OCI-LY7 (cell line): Measurements from ENCODE around the gene AFMID. TPM values are rescaled to one million over a fixed set of nuclear protein-coding genes. Genes with fewer than 3 reads are reported as not detected.
"Not testable (repeated sequence)": the region's sequence is repeated elsewhere in the genome, so short reads cannot be mapped to it uniquely, and the experiment has no call there.

Experiments used
- BruUV-seq: library from RNA; stranded (reverse); fragments of 400-500 nt; replicated peaks from 2 replicates; lab custom pipeline; 2021; lab: Mats Ljungman, UMichigan
- CTCF ChIA-PET: fragments of 300-600 bp; sonication (Branson Sonifier 250); formaldehyde crosslinking; loops from one replicate; lab custom pipeline; 2022; ENCODE audit warnings: antibody characterized with exemption; ENCODE audit not compliant: unreplicated experiment; lab: Charles Lee
- POLR2A ChIA-PET: fragments of 300-600 bp; sonication (Branson Sonifier 250); formaldehyde crosslinking; loops from one replicate; lab custom pipeline; 2022; ENCODE audit warnings: antibody characterized with exemption; lab: Charles Lee
- DNase-seq: peaks from one replicate; pipeline ENCODE4 v3.0.0-alpha.2; 2015; ENCODE audit warnings: low spot score
- H2AFZ ChIP-seq: fragments of 200-600 bp; sonication (generic), shearing (Covaris generic); 2 replicates; pipeline ENCODE4 v1.6.1; 2014; ENCODE audit warnings: mild to moderate bottlenecking, antibody characterized with exemption, low read length, moderate library complexity
- H3K27ac ChIP-seq: fragments of 200-600 bp; sonication (generic); 2 replicates; pipeline ENCODE4 v1.5.1; 2014; ENCODE audit warnings: mixed run types, low read depth, mild to moderate bottlenecking, moderate library complexity, low read length, inconsistent platforms; ENCODE audit not compliant: poor library complexity, severe bottlenecking
- H3K36me3 ChIP-seq: fragments of 200-600 bp; sonication (generic); 2 replicates; pipeline ENCODE4 v1.6.1; 2014; ENCODE audit warnings: mild to moderate bottlenecking, antibody characterized with exemption, low read length, moderate library complexity, mixed read lengths; ENCODE audit not compliant: insufficient read depth
- H3K4me1 ChIP-seq: fragments of 200-600 bp; sonication (generic); 2 replicates; pipeline ENCODE4 v1.5.1; 2014; ENCODE audit warnings: mild to moderate bottlenecking, low read length; ENCODE audit not compliant: insufficient read depth, poor library complexity, severe bottlenecking
- H3K4me2 ChIP-seq: fragments of 200-600 bp; sonication (generic); 2 replicates; pipeline ENCODE4 v1.6.1; 2014; ENCODE audit warnings: mild to moderate bottlenecking, low read length
- H3K4me3 ChIP-seq: fragments of 200-600 bp; sonication (generic); 2 replicates; pipeline ENCODE4 v1.5.1; 2014; ENCODE audit warnings: mild to moderate bottlenecking, low read depth, low read length; ENCODE audit not compliant: poor library complexity, severe bottlenecking
- H3K79me2 ChIP-seq: fragments of 200-600 bp; sonication (generic); 2 replicates; pipeline ENCODE4 v1.6.1; 2016; ENCODE audit warnings: low read depth, mild to moderate bottlenecking, low read length, moderate library complexity, mixed read lengths; ENCODE audit not compliant: insufficient read depth
- H3K9me2 ChIP-seq: fragments of 200-600 bp; sonication (generic); 2 replicates; pipeline ENCODE4 v1.6.1; 2016; ENCODE audit warnings: mild to moderate bottlenecking, low read length, mixed read lengths; ENCODE audit not compliant: insufficient read depth
- H3K9me3 ChIP-seq: fragments of 200-600 bp; sonication (generic); 2 replicates; pipeline ENCODE4 v1.6.1; 2014; ENCODE audit warnings: mild to moderate bottlenecking, mixed run types, low read length, mixed read lengths
- H4K20me1 ChIP-seq: fragments of 200-600 bp; sonication (generic); 2 replicates; pipeline ENCODE4 v1.6.1; 2014; ENCODE audit warnings: mild to moderate bottlenecking, antibody characterized with exemption, low read length, moderate library complexity, mixed read lengths; ENCODE audit not compliant: insufficient read depth
- CTCF ChIP-seq: fragments of 200-600 bp; sonication (generic); conservative IDR thresholded peaks from 2 replicates; pipeline ENCODE4 v1.5.1; 2014; ENCODE audit warnings: mild to moderate bottlenecking, antibody characterized with exemption, low read length, moderate library complexity, mixed read lengths
- EZH2phosphoT487 ChIP-seq: fragments of 200-600 bp; sonication (generic); IDR thresholded peaks from 2 replicates; pipeline ENCODE4 v1.6.1; 2018; ENCODE audit warnings: low read depth, borderline replicate concordance, mild to moderate bottlenecking, mixed run types, antibody characterized with exemption, low read length, moderate library complexity, mixed read lengths
- intact Hi-C: fragments of 100-400 bp; cut with micrococcal nuclease; formaldehyde crosslinking; loops from one replicate; pipeline ENCODE4 v1.10.0; 2022; ENCODE audit not compliant: unreplicated experiment
- total RNA-seq, 2 experiments: library from RNA; depleted of rRNA in 1 of 2; stranded (reverse); fragments of >200 nt in 1 of 2; shearing (Covaris generic) in 1 of 2; gene quantifications; 2 replicates each; pipeline ENCODE4 v1.2.3, GENCODE V29; 2014 to 2022

The AFMID gene
- total RNA-seq, 2 experiments from 2014 or later = 89.1 to 101 TPM

GRCh38 chr17:78138204-78139060 lies 48.7 kb upstream of the AFMID start:
- H4K20me1 ChIP-seq = no peaks in the 10 kb centered on the region
- ChIA-PET POLR2A (interaction anchor here (0.5 kb wide), 1 partner anchor 56 kb away, joined by 3 read pairs; no protein-coding TSS in a partner anchor), CTCF (interaction anchor here (0.7 kb wide), 1 partner anchor 15 kb away, joined by 3 read pairs; no protein-coding TSS in a partner anchor)
- H3K9me3 ChIP-seq = no peaks in the 10 kb centered on the region
- peaks cover 55% of the 10 kb centered on the region for H3K36me3 ChIP-seq
- peaks cover 25% of the 10 kb centered on the region for H3K4me1 ChIP-seq
- H3K4me3 ChIP-seq = no peak overlapping the region
- no peak for DNase-seq
- TF ChIP-seq CTCF = no peak
- no peak for TF ChIP-seq EZH2phosphoT487
- no TSS peak for BruUV-seq
- H3K27ac ChIP-seq = no peak overlapping the region
- H3K79me2 ChIP-seq = no peaks in the 10 kb centered on the region
- no peak overlapping the region for H2AFZ ChIP-seq
- H3K4me2 ChIP-seq = no peak overlapping the region
- no peaks in the 10 kb centered on the region for H3K9me2 ChIP-seq
- intact Hi-C loops = no loop called here

- peaks cover 18% of the 10 kb centered on the region for H3K4me1 ChIP-seq
- H4K20me1 ChIP-seq, H2AFZ ChIP-seq, intact Hi-C loops, H3K4me3 ChIP-seq, BruUV-seq, H3K9me2 ChIP-seq, H3K79me2 ChIP-seq, H3K9me3 ChIP-seq, DNase-seq, H3K27ac ChIP-seq: not testable (repeated sequence)
- peak overlapping the region; percentile 30; the same call in 1 of the 2 replicates for H3K4me2 ChIP-seq
- peaks cover 44% of the 10 kb centered on the region for H3K36me3 ChIP-seq
- CTCF ChIA-PET = interaction anchor here (0.6 kb wide), 1 partner anchor 928 kb away, joined by 3 read pairs; no protein-coding TSS in a partner anchor
- POLR2A ChIA-PET = interaction anchor here (0.6 to 1.3 kb wide), 5 partner anchors 8 to 104 kb away, joined by 3 to 4 read pairs (median 3); no protein-coding TSS in a partner anchor
Measured at GRCh38 chr17:78139861-78140168, 47.3 kb upstream of the AFMID start.

- BruUV-seq = TSS peak; percentile 40
- TF ChIP-seq CTCF (no peak), EZH2phosphoT487 (no peak)
- H3K4me3 ChIP-seq = no peak overlapping the region
- no peak overlapping the region for H2AFZ ChIP-seq
- H3K27ac ChIP-seq = no peak overlapping the region
- H3K36me3 ChIP-seq = peaks cover 38% of the 10 kb centered on the region
- H3K4me1 ChIP-seq = peaks cover 20% of the 10 kb centered on the region
- peak overlapping the region; percentile 30; the same call in 1 of the 2 replicates for H3K4me2 ChIP-seq
- intact Hi-C loops = no loop called here
- H3K79me2 ChIP-seq = no peaks in the 10 kb centered on the region
- H4K20me1 ChIP-seq = no peaks in the 10 kb centered on the region
- ChIA-PET POLR2A (interaction anchor here (0.6 to 1.3 kb wide), 7 partner anchors 8 to 117 kb away, joined by 3 to 4 read pairs (median 3); no protein-coding TSS in a partner anchor), CTCF (interaction anchor here (0.6 kb wide), 1 partner anchor 31 kb away, joined by 3 read pairs; no protein-coding TSS in a partner anchor)
- no peaks in the 10 kb centered on the region for H3K9me3 ChIP-seq
- H3K9me2 ChIP-seq = no peaks in the 10 kb centered on the region
- peak; percentile 100 for DNase-seq
Measured at GRCh38 chr17:78140169-78141051, 46.8 kb upstream of the AFMID start.
